Loucy (cell line): ENCODE results near the gene CENPT.

Experiments
- H2AFZ ChIP-seq: fragments of 200-600 bp; sonication (generic); 2 replicates; pipeline ENCODE4 v1.6.0; 2016; ENCODE audit warnings: antibody characterized with exemption, mild to moderate bottlenecking, low read length, moderate library complexity
- H3F3A ChIP-seq: fragments of 200-600 bp; 2 replicates; pipeline ENCODE4 v1.6.0; 2016; ENCODE audit warnings: antibody characterized with exemption, low read depth, mild to moderate bottlenecking
- H3K27me3 ChIP-seq: fragments of 200-600 bp; sonication (generic); 2 replicates; pipeline ENCODE4 v1.6.1; 2014; ENCODE audit warnings: low read length, mild to moderate bottlenecking; ENCODE audit not compliant: insufficient read depth, poor library complexity, severe bottlenecking
- H3K36me3 ChIP-seq: fragments of 200-600 bp; sonication (generic); 2 replicates; pipeline ENCODE4 v1.6.1; 2016; ENCODE audit warnings: low read length; ENCODE audit not compliant: insufficient read depth
- H3K4me1 ChIP-seq: fragments of 200-600 bp; sonication (generic); 2 replicates; pipeline ENCODE4 v1.5.1; 2014; ENCODE audit warnings: low read length, mild to moderate bottlenecking; ENCODE audit not compliant: insufficient read depth, poor library complexity, severe bottlenecking
- H3K4me2 ChIP-seq: fragments of 200-600 bp; sonication (generic); 2 replicates; pipeline ENCODE4 v1.6.0; 2014; ENCODE audit warnings: antibody characterized with exemption, low read length, low read depth, mild to moderate bottlenecking; ENCODE audit not compliant: poor library complexity, severe bottlenecking
- H3K4me3 ChIP-seq: fragments of 200-600 bp; sonication (generic); 2 replicates; pipeline ENCODE4 v1.5.1; 2014; ENCODE audit warnings: low read length, mild to moderate bottlenecking, mixed read lengths; ENCODE audit not compliant: poor library complexity, severe bottlenecking
- H3K79me2 ChIP-seq: fragments of 200-600 bp; sonication (generic); 2 replicates; pipeline ENCODE4 v1.6.1; 2014; ENCODE audit warnings: low read length; ENCODE audit not compliant: insufficient read depth
- H3K9ac ChIP-seq: fragments of 200-600 bp; sonication (generic); 2 replicates; pipeline ENCODE4 v1.6.0; 2014; ENCODE audit warnings: mild to moderate bottlenecking, low read depth, low read length, moderate library complexity; ENCODE audit not compliant: poor library complexity, severe bottlenecking
- H3K9me2 ChIP-seq: fragments of 200-600 bp; sonication (generic); replicated peaks from 2 replicates; pipeline ENCODE4 v1.6.1; 2016; ENCODE audit warnings: low read depth, low read length, mixed read lengths
- H3K9me3 ChIP-seq: fragments of 200-600 bp; sonication (generic); 2 replicates; pipeline ENCODE4 v1.6.1; 2014; ENCODE audit warnings: mild to moderate bottlenecking, antibody characterized with exemption, low read length, low read depth; ENCODE audit not compliant: insufficient read depth
- H4K20me1 ChIP-seq: fragments of 200-600 bp; sonication (generic); 2 replicates; pipeline ENCODE4 v1.6.0; 2014; ENCODE audit warnings: antibody characterized with exemption, low read length, mild to moderate bottlenecking; ENCODE audit not compliant: insufficient read depth, poor library complexity, severe bottlenecking
- EZH2phosphoT487 ChIP-seq: fragments of 200-600 bp; IDR thresholded peaks from 2 replicates; pipeline ENCODE4 v1.6.1; 2018; ENCODE audit warnings: antibody characterized with exemption, mild to moderate bottlenecking, moderate library complexity, borderline replicate concordance
- TF ChIP-seq, protein P1 (sequence below): fragments of 200-600 bp; sonication (generic); conservative IDR thresholded peaks from 2 replicates; pipeline ENCODE4 v1.5.1; 2014; ENCODE audit warnings: mild to moderate bottlenecking, antibody characterized with exemption, low read length

CENPT gene

GRCh38 chr16:67783353-67783725 is 64.2 kb downstream of the CENPT start:
- Histone ChIP-seq H4K20me1 (peaks cover 9% of the 10 kb centered on the region), H3K79me2 (peaks cover 59% of the 10 kb centered on the region), H3K27me3 (no peaks in the 10 kb centered on the region), H3K9ac (no peak overlapping the region), H3K9me2 (no peaks in the 10 kb centered on the region), H2AFZ (no peak overlapping the region), H3K4me3 (no peak overlapping the region), H3K36me3 (peaks cover 10% of the 10 kb centered on the region; the same call in 1 of the 2 replicates), H3F3A (peaks cover 3% of the 10 kb centered on the region; the same call in 1 of the 2 replicates), H3K4me2 (no peak overlapping the region), H3K9me3 (no peaks in the 10 kb centered on the region), H3K4me1 (peaks cover 42% of the 10 kb centered on the region)
- no peak for TF ChIP-seq EZH2phosphoT487
- TF ChIP-seq, protein P1, sequence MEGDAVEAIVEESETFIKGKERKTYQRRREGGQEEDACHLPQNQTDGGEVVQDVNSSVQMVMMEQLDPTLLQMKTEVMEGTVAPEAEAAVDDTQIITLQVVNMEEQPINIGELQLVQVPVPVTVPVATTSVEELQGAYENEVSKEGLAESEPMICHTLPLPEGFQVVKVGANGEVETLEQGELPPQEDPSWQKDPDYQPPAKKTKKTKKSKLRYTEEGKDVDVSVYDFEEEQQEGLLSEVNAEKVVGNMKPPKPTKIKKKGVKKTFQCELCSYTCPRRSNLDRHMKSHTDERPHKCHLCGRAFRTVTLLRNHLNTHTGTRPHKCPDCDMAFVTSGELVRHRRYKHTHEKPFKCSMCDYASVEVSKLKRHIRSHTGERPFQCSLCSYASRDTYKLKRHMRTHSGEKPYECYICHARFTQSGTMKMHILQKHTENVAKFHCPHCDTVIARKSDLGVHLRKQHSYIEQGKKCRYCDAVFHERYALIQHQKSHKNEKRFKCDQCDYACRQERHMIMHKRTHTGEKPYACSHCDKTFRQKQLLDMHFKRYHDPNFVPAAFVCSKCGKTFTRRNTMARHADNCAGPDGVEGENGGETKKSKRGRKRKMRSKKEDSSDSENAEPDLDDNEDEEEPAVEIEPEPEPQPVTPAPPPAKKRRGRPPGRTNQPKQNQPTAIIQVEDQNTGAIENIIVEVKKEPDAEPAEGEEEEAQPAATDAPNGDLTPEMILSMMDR: no peak

- no peak for TF ChIP-seq EZH2phosphoT487
- TF ChIP-seq, protein P1: no peak
- Histone ChIP-seq H3K4me3 (no peak overlapping the region), H2AFZ (no peak overlapping the region), H3K9me3 (no peaks in the 10 kb centered on the region), H3K4me2 (no peak overlapping the region), H3K36me3 (peaks cover 10% of the 10 kb centered on the region; the same call in 1 of the 2 replicates), H3K27me3 (no peaks in the 10 kb centered on the region), H3K9me2 (no peaks in the 10 kb centered on the region), H3K9ac (no peak overlapping the region), H3F3A (peaks cover 3% of the 10 kb centered on the region; the same call in 1 of the 2 replicates), H4K20me1 (peaks cover 9% of the 10 kb centered on the region), H3K4me1 (peaks cover 42% of the 10 kb centered on the region), H3K79me2 (peaks cover 63% of the 10 kb centered on the region)
Measured at GRCh38 chr16:67782567-67783352, 64.7 kb downstream of the CENPT start.

DNA sequence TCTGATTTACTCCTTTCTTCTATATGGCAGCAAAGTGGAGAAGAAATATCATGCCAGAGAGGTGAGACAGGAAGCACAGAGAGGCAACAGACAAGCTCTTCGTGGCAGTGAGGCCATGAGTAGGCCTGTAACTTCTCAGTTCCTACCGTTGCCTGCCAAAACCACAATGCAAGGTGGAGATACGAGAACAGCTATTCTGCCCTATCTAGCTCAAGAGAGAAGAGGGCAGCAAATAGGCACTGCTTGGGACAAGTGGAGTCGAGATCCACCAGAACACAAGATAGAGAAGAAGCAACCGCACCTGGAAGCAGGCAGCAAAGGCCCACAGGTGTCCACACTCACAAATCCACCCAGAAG is 66.0 kb downstream of the CENPT start:
- TF ChIP-seq EZH2phosphoT487: no peak
- TF ChIP-seq, protein P1: no peak

More for the DNA sequence above, 66.0 kb downstream of the CENPT start:
- Histone ChIP-seq H3K79me2 (peaks cover 60% of the 10 kb centered on the region), H3K4me3 (peak overlapping the region; percentile 49), H3K4me1 (peaks cover 42% of the 10 kb centered on the region), H4K20me1 (peaks cover 4% of the 10 kb centered on the region), H2AFZ (no peak overlapping the region), H3K9ac (peak overlapping the region; percentile 69), H3F3A (peaks cover 3% of the 10 kb centered on the region; the same call in 1 of the 2 replicates), H3K4me2 (peak overlapping the region; percentile 69), H3K9me3 (no peaks in the 10 kb centered on the region), H3K27me3 (no peaks in the 10 kb centered on the region), H3K9me2 (no peaks in the 10 kb centered on the region), H3K36me3 (peaks cover 10% of the 10 kb centered on the region; the same call in 1 of the 2 replicates)
